Ishikawa (cell line): ENCODE results near the gene TNS3.

ENCODE experiments used
- CEBPB ChIP-seq: IDR thresholded peaks from 2 replicates; pipeline ENCODE4 v1.6.1; 2012
- CREB1 ChIP-seq: IDR thresholded peaks from 2 replicates; pipeline ENCODE4 v1.6.1; 2012; ENCODE audit warnings: low read depth
- EGR1 ChIP-seq: IDR thresholded peaks from 2 replicates; pipeline ENCODE4 v1.6.1; 2012
- EP300 ChIP-seq: IDR thresholded peaks from 2 replicates; pipeline ENCODE4 v1.6.1; 2012; ENCODE audit warnings: borderline replicate concordance
- NFIC ChIP-seq: IDR thresholded peaks from 2 replicates; pipeline ENCODE4 v1.6.1; 2012
- RAD21 ChIP-seq: IDR thresholded peaks from 2 replicates; pipeline ENCODE4 v1.6.1; 2012; ENCODE audit warnings: low read depth
- TAF1 ChIP-seq: IDR thresholded peaks from 2 replicates; pipeline ENCODE4 v1.6.1; 2012; ENCODE audit warnings: low read depth, mild to moderate bottlenecking
- YY1 ChIP-seq: IDR thresholded peaks from 2 replicates; pipeline ENCODE4 v1.6.1; 2012; ENCODE audit warnings: low read depth
- ZBTB7A ChIP-seq: IDR thresholded peaks from 2 replicates; pipeline ENCODE4 v1.6.1; 2012; ENCODE audit warnings: low read depth
- TF ChIP-seq, protein P1 (sequence below): IDR thresholded peaks from 2 replicates; pipeline ENCODE4 v1.6.1; 2012
- TF ChIP-seq, protein P2 (sequence below): IDR thresholded peaks from 2 replicates; pipeline ENCODE4 v1.6.1; 2012; ENCODE audit warnings: low read depth, mild to moderate bottlenecking

DNA sequence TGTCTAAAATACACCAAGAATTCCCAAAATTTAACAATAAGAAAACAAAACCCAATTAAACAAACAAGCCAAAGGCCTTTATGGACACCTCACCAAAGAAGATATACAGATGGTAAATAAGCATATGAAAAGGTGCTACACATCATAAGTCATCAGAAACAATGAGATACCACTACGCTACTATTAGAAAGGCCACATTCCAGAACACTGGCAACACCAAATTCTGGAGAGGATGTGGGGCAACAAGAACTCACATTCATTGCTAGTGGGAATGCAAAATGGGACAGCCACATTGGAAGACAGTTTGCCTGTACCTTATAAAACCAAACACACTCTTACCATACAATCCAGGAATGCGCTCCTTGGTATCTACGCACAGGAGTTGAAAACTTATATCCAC lies 291.4 kb downstream of the TNS3 start:
- TF ChIP-seq EGR1 (no peak), EP300 (no peak), TAF1 (no peak), YY1 (no peak), CEBPB (no peak), CREB1 (no peak), NFIC (no peak), RAD21 (no peak), ZBTB7A (no peak)
- TF ChIP-seq, protein P1, sequence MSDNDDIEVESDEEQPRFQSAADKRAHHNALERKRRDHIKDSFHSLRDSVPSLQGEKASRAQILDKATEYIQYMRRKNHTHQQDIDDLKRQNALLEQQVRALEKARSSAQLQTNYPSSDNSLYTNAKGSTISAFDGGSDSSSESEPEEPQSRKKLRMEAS: no peak
- TF ChIP-seq, protein P2, sequence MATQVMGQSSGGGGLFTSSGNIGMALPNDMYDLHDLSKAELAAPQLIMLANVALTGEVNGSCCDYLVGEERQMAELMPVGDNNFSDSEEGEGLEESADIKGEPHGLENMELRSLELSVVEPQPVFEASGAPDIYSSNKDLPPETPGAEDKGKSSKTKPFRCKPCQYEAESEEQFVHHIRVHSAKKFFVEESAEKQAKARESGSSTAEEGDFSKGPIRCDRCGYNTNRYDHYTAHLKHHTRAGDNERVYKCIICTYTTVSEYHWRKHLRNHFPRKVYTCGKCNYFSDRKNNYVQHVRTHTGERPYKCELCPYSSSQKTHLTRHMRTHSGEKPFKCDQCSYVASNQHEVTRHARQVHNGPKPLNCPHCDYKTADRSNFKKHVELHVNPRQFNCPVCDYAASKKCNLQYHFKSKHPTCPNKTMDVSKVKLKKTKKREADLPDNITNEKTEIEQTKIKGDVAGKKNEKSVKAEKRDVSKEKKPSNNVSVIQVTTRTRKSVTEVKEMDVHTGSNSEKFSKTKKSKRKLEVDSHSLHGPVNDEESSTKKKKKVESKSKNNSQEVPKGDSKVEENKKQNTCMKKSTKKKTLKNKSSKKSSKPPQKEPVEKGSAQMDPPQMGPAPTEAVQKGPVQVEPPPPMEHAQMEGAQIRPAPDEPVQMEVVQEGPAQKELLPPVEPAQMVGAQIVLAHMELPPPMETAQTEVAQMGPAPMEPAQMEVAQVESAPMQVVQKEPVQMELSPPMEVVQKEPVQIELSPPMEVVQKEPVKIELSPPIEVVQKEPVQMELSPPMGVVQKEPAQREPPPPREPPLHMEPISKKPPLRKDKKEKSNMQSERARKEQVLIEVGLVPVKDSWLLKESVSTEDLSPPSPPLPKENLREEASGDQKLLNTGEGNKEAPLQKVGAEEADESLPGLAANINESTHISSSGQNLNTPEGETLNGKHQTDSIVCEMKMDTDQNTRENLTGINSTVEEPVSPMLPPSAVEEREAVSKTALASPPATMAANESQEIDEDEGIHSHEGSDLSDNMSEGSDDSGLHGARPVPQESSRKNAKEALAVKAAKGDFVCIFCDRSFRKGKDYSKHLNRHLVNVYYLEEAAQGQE: no peak
